Activated T-helper 1 cell treated with anti-CD3 and anti-CD28 coated beads, Interleukin-12 subunit alpha, Interleukin-12 subunit beta, Interleukin-2, Interleukin-4 antibody, amounts not matched to agents 30 ng/mL and 10 ng/mL and 1 ng/mL, durations not matched to agents 14 hours and 24 hours and 36 hours (primary cell): ENCODE results near the gene NOL3. TPM values are rescaled to one million over a fixed set of nuclear protein-coding genes. Genes with fewer than 3 reads are reported as not detected.

ENCODE experiments used
- DNase-seq: peaks from one replicate; pipeline ENCODE4 v3.0.0; 2021; ENCODE audit warnings: low spot score
- H3K27ac Mint-ChIP-seq: one replicate; pipeline ENCODE4 v1.8.0; 2021; ENCODE audit warnings: mild to moderate bottlenecking, mixed read lengths
- H3K27me3 Mint-ChIP-seq: one replicate; pipeline ENCODE4 v1.8.0; 2022; ENCODE audit warnings: mild to moderate bottlenecking, moderate library complexity, mixed read lengths; ENCODE audit not compliant: insufficient read depth
- H3K36me3 Mint-ChIP-seq: one replicate; pipeline ENCODE4 v1.8.0; 2021; ENCODE audit warnings: low read depth, mixed read lengths
- H3K4me1 Mint-ChIP-seq: one replicate; pipeline ENCODE4 v1.8.0; 2021; ENCODE audit warnings: low read depth, mixed read lengths
- H3K4me3 Mint-ChIP-seq: one replicate; pipeline ENCODE4 v1.8.0; 2021; ENCODE audit warnings: mild to moderate bottlenecking, moderate library complexity, mixed read lengths
- H3K9me3 Mint-ChIP-seq: one replicate; pipeline ENCODE4 v1.8.0; 2021; ENCODE audit warnings: mixed read lengths
- intact Hi-C: fragments of 100-400 bp; cut with micrococcal nuclease; formaldehyde crosslinking; loops from one replicate; pipeline ENCODE4 v1.15.1; 2024
- total RNA-seq: library from RNA; stranded (reverse); gene quantifications from 2 replicates; pipeline ENCODE4 v1.2.3, GENCODE V29; 2022

The NOL3 gene
- total RNA-seq, 1 donor from 2014 or later = 22.9 TPM

- intact Hi-C loops = no loop called here
- Mint-ChIP-seq H3K27ac (no peak overlapping the region), H3K9me3 (no peaks in the 10 kb centered on the region), H3K4me3 (no peak overlapping the region), H3K36me3 (peaks cover 6% of the 10 kb centered on the region), H3K4me1 (no peaks in the 10 kb centered on the region), H3K27me3 (no peaks in the 10 kb centered on the region)
- no peak for DNase-seq
Measured at GRCh38 chr16:67210069-67210937, 40.0 kb downstream of the NOL3 start.

GRCh38 chr16:67211674-67212073 lies 41.3 kb downstream of the NOL3 start:
- H3K36me3 Mint-ChIP-seq = peaks cover 1% of the 10 kb centered on the region
- peaks cover 9% of the 10 kb centered on the region for H3K4me1 Mint-ChIP-seq
- H3K27ac Mint-ChIP-seq = no peak overlapping the region
- H3K9me3 Mint-ChIP-seq = no peaks in the 10 kb centered on the region
- no peak overlapping the region for H3K4me3 Mint-ChIP-seq
- DNase-seq = no peak
- intact Hi-C loops = no loop called here
- H3K27me3 Mint-ChIP-seq = peaks cover 7% of the 10 kb centered on the region

- H3K36me3 Mint-ChIP-seq = peaks cover 5% of the 10 kb centered on the region
- no peaks in the 10 kb centered on the region for H3K9me3 Mint-ChIP-seq
- H3K4me1 Mint-ChIP-seq = peaks cover 18% of the 10 kb centered on the region
- H3K4me3 Mint-ChIP-seq = no peak overlapping the region
- H3K27ac Mint-ChIP-seq = no peak overlapping the region
- no peak for DNase-seq
- H3K27me3 Mint-ChIP-seq = peaks cover 11% of the 10 kb centered on the region
- intact Hi-C loops = no loop called here
Measured at GRCh38 chr16:67212766-67213165, 42.4 kb downstream of the NOL3 start.

- no peak for DNase-seq
- Mint-ChIP-seq H3K4me3 (no peak overlapping the region), H3K27me3 (peaks cover 11% of the 10 kb centered on the region), H3K9me3 (no peaks in the 10 kb centered on the region), H3K4me1 (peaks cover 20% of the 10 kb centered on the region), H3K27ac (no peak overlapping the region), H3K36me3 (peaks cover 5% of the 10 kb centered on the region)
- intact Hi-C loops = no loop called here
Measured at GRCh38 chr16:67213197-67214019, 43.1 kb downstream of the NOL3 start.

GRCh38 chr16:67215706-67216105 lies 45.4 kb downstream of the NOL3 start:
- DNase-seq = no peak
- peaks cover 5% of the 10 kb centered on the region for H3K36me3 Mint-ChIP-seq
- no peak overlapping the region for H3K27ac Mint-ChIP-seq
- H3K4me1 Mint-ChIP-seq = peaks cover 20% of the 10 kb centered on the region
- peaks cover 11% of the 10 kb centered on the region for H3K27me3 Mint-ChIP-seq
- no peak overlapping the region for H3K4me3 Mint-ChIP-seq
- intact Hi-C loops = no loop called here
- H3K9me3 Mint-ChIP-seq = no peaks in the 10 kb centered on the region

GRCh38 chr16:67216612-67217490 lies 46.5 kb downstream of the NOL3 start:
- H3K4me1 Mint-ChIP-seq = peaks cover 20% of the 10 kb centered on the region
- intact Hi-C loops = no loop called here
- H3K27me3 Mint-ChIP-seq = peaks cover 11% of the 10 kb centered on the region
- DNase-seq = no peak
- H3K36me3 Mint-ChIP-seq = peaks cover 5% of the 10 kb centered on the region
- H3K27ac Mint-ChIP-seq = no peak overlapping the region
- H3K4me3 Mint-ChIP-seq = no peak overlapping the region
- no peaks in the 10 kb centered on the region for H3K9me3 Mint-ChIP-seq

GRCh38 chr16:67223992-67224391 lies 53.7 kb downstream of the NOL3 start:
- H3K4me1 Mint-ChIP-seq = peaks cover 43% of the 10 kb centered on the region
- no peaks in the 10 kb centered on the region for H3K9me3 Mint-ChIP-seq
- H3K36me3 Mint-ChIP-seq = peaks cover 14% of the 10 kb centered on the region
- H3K27me3 Mint-ChIP-seq = no peaks in the 10 kb centered on the region
- no peak overlapping the region for H3K4me3 Mint-ChIP-seq
- no peak for DNase-seq
- peak overlapping the region; percentile 11 for H3K27ac Mint-ChIP-seq
- intact Hi-C loops = no loop called here

Other genes with a start within 250 kb of the NOL3 start
- 0.83 and 0.93 TPM in 2 replicates for gene RRAD, start 245.0 kb upstream of the NOL3 start, total RNA-seq
- 162 and 164 TPM in 2 replicates for gene CIAO2B, start 236.1 kb upstream of the NOL3 start, total RNA-seq
- gene CES2, start 235.0 kb upstream of the NOL3 start, total RNA-seq = 34.3 and 36.6 TPM in 2 replicates
- 5.6 and 7.3 TPM in 2 replicates for gene CES3, start 209.3 kb upstream of the NOL3 start, total RNA-seq
- 33.2 and 34.2 TPM in 2 replicates for gene CES4A, start 181.9 kb upstream of the NOL3 start, total RNA-seq
- 171 and 175 TPM in 2 replicates for gene CBFB, start 141.4 kb upstream of the NOL3 start, total RNA-seq
- gene PHAF1, start 60.6 kb upstream of the NOL3 start, total RNA-seq = 20.5 and 20.6 TPM in 2 replicates
- gene B3GNT9, start 19.5 kb upstream of the NOL3 start, total RNA-seq = 6.2 TPM in 2 replicates
- 29.0 TPM in 2 replicates for gene TRADD, start 10.6 kb upstream of the NOL3 start, total RNA-seq
- gene FBXL8, start 10.6 kb upstream of the NOL3 start, total RNA-seq = 19.3 and 22.4 TPM in 2 replicates
- gene HSF4, start 5.8 kb upstream of the NOL3 start, total RNA-seq = 30.3 and 36.8 TPM in 2 replicates
- 45.5 and 48.2 TPM in 2 replicates for gene MATCAP1, start 13.4 kb downstream of the NOL3 start, total RNA-seq
- 0.34 TPM in 1 of 2 replicates, not detected in the other for gene EXOC3L1, start 19.6 kb downstream of the NOL3 start, total RNA-seq
- gene E2F4, start 21.6 kb downstream of the NOL3 start, total RNA-seq = 174 and 181 TPM in 2 replicates
- gene ELMO3, start 28.6 kb downstream of the NOL3 start, total RNA-seq = 8.5 and 9.0 TPM in 2 replicates
- 68.5 and 72.4 TPM in 2 replicates for gene TMEM208, start 56.6 kb downstream of the NOL3 start, total RNA-seq
- 116 and 119 TPM in 2 replicates for gene FHOD1, start 76.9 kb downstream of the NOL3 start, total RNA-seq
- 5.1 TPM in 2 replicates for gene SLC9A5, start 78.4 kb downstream of the NOL3 start, total RNA-seq
- 39.6 and 42.3 TPM in 2 replicates for gene PLEKHG4, start 109.0 kb downstream of the NOL3 start, total RNA-seq
- gene KCTD19, start 156.2 kb downstream of the NOL3 start, total RNA-seq = 0.22 and 0.62 TPM in 2 replicates
- gene LRRC36, start 156.3 kb downstream of the NOL3 start, total RNA-seq = 0.22 and 0.23 TPM in 2 replicates
- gene TPPP3, start 223.0 kb downstream of the NOL3 start, total RNA-seq = not detected in 2 replicates
- 0.76 and 0.88 TPM in 2 replicates for gene ZDHHC1, start 245.9 kb downstream of the NOL3 start, total RNA-seq